GDM1 (cell line): ENCODE data around the gene PSD2.

ENCODE experiments used
- DNase-seq: peaks from one replicate; lab custom pipeline; 2025; lab: John Stamatoyannopoulos, UW

PSD2 gene

GRCh38 chr5:139795074-139796001 is at the start of gene PSD2:
PSD2 (plus strand) TSS chr5:139795808; CDS start chr5:139809441, 13,633 bp downstream.
- DNase-seq: no peak

GRCh38 chr5:139746691-139747582 is 48.7 kb upstream of the PSD2 start:
- DNase-seq: no peak

GRCh38 chr5:139747583-139748504 is 47.8 kb upstream of the PSD2 start:
- DNase-seq: no peak

GRCh38 chr5:139748505-139748826 is 47.1 kb upstream of the PSD2 start:
- no peak for DNase-seq

GRCh38 chr5:139749242-139749641 is 46.4 kb upstream of the PSD2 start:
- DNase-seq: no peak

- no peak for DNase-seq
Measured at GRCh38 chr5:139751236-139751635, 44.4 kb upstream of the PSD2 start.

GRCh38 chr5:139752506-139753473 is 42.8 kb upstream of the PSD2 start:
- DNase-seq: no peak

- no peak for DNase-seq
Measured at GRCh38 chr5:139755892-139756671, 39.5 kb upstream of the PSD2 start.

- no peak for DNase-seq
Measured at GRCh38 chr5:139756971-139757370, 38.6 kb upstream of the PSD2 start.

GRCh38 chr5:139757727-139758509 is 37.7 kb upstream of the PSD2 start:
- no peak for DNase-seq

GRCh38 chr5:139758510-139759075 is 37.0 kb upstream of the PSD2 start:
- DNase-seq: no peak

- DNase-seq: no peak
Measured at GRCh38 chr5:139759219-139759721, 36.3 kb upstream of the PSD2 start.

GRCh38 chr5:139760066-139761056 is 35.2 kb upstream of the PSD2 start:
- DNase-seq: no peak

GRCh38 chr5:139761057-139761450 is 34.6 kb upstream of the PSD2 start:
- DNase-seq: no peak

- no peak for DNase-seq
Measured at GRCh38 chr5:139761501-139761900, 34.1 kb upstream of the PSD2 start.

GRCh38 chr5:139762615-139763170 is 32.9 kb upstream of the PSD2 start:
- DNase-seq: no peak
